ENCODE data around the gene DHDH.

GRCh38 chr19:48961673-48962028 lies 28.2 kb downstream of the DHDH start:
- TF ChIP-seq, protein P1, sequence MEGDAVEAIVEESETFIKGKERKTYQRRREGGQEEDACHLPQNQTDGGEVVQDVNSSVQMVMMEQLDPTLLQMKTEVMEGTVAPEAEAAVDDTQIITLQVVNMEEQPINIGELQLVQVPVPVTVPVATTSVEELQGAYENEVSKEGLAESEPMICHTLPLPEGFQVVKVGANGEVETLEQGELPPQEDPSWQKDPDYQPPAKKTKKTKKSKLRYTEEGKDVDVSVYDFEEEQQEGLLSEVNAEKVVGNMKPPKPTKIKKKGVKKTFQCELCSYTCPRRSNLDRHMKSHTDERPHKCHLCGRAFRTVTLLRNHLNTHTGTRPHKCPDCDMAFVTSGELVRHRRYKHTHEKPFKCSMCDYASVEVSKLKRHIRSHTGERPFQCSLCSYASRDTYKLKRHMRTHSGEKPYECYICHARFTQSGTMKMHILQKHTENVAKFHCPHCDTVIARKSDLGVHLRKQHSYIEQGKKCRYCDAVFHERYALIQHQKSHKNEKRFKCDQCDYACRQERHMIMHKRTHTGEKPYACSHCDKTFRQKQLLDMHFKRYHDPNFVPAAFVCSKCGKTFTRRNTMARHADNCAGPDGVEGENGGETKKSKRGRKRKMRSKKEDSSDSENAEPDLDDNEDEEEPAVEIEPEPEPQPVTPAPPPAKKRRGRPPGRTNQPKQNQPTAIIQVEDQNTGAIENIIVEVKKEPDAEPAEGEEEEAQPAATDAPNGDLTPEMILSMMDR (IDR thresholded peaks at IDR 0.05), result no peak
- no peak for TF ChIP-seq POLR2AphosphoS5 (IDR thresholded peaks at IDR 0.05)
- TF ChIP-seq EP300 (IDR thresholded peaks at IDR 0.05), result no peak

All from esophagus muscularis mucosa (tissue), 4 donors.